ENCODE results near the gene LMNA.

DNA sequence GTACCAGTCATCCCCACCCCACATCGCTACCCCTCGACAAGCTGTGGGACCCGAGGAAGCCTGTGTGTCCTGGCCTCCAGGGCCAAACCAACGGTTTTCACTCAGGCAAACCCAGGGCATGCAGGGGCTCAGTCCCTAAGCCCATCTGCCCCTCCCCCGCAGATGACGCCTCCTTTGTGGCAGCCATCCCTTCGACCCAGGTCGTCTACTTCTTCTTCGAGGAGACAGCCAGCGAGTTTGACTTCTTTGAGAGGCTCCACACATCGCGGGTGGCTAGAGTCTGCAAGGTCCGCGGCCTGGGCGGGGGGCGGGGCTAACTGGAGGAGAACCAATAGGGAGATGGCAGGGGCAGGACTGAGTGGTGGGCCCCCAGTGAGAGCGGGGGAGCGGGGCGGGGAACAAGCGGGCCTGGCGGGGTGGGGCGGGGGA, 46.2 kb downstream of the LMNA start:
- TF ChIP-seq CTCF (IDR thresholded peaks at IDR 0.05; ENCODE audit: low read depth, low read length, poor library complexity, severe bottlenecking) (no peak), EZH2phosphoT487 (IDR thresholded peaks at IDR 0.05; ENCODE audit: borderline replicate concordance, low read length) (no peak)
